Activated CD8-positive, alpha-beta memory T cell treated with anti-CD3 and anti-CD28 coated beads for 36 hours (primary cell): ENCODE results near the gene MEOX1. TPM values are rescaled to one million over a fixed set of nuclear protein-coding genes. Genes with fewer than 3 reads are reported as not detected.

ENCODE experiments used
- CTCF ChIA-PET: fragments of 350-600 bp; sonication (Branson Sonifier 250); formaldehyde crosslinking; loops from one replicate; lab custom pipeline; 2021; ENCODE audit warnings: antibody characterized with exemption; lab: Charles Lee
- POLR2A ChIA-PET: fragments of 350-600 bp; sonication (Branson Sonifier 250); formaldehyde crosslinking; loops from one replicate; lab custom pipeline; 2021; ENCODE audit warnings: antibody characterized with exemption; lab: Charles Lee
- total RNA-seq, 2 experiments: library from RNA; stranded (reverse); gene quantifications; one replicate each; pipeline ENCODE4 v1.2.3, GENCODE V29; 2021

MEOX1 gene
- total RNA-seq, 2 experiments from 2014 or later, result 0.42 to 0.55 TPM

GRCh38 chr17:43637563-43638323 is 24.0 kb downstream of the MEOX1 start:
- ChIA-PET CTCF (interaction anchor here (1.0 kb wide), 1 partner anchor 61 kb away, joined by 3 read pairs; no protein-coding TSS in a partner anchor), POLR2A (no interaction called here)

- CTCF ChIA-PET, result no interaction called here
- POLR2A ChIA-PET, result no interaction called here
These were observed 25.3 kb downstream of the MEOX1 start for GRCh38 chr17:43636426-43636825.

- ChIA-PET POLR2A (no interaction called here), CTCF (no interaction called here)
These were observed 27.1 kb downstream of the MEOX1 start for GRCh38 chr17:43634591-43635125.

GRCh38 chr17:43632221-43632620 is 29.5 kb downstream of the MEOX1 start:
- CTCF ChIA-PET, result interaction anchor here (1.4 kb wide), 1 partner anchor 127 kb away, joined by 3 read pairs; the partner anchor contains the start of gene SOST
- POLR2A ChIA-PET, result no interaction called here

- ChIA-PET CTCF (interaction anchor here (1.4 kb wide), 1 partner anchor 127 kb away, joined by 3 read pairs; the partner anchor contains the start of gene SOST), POLR2A (no interaction called here)
These were observed 30.3 kb downstream of the MEOX1 start for GRCh38 chr17:43631429-43631828.

GRCh38 chr17:43628089-43628650 is 33.6 kb downstream of the MEOX1 start:
- ChIA-PET POLR2A (no interaction called here), CTCF (no interaction called here)

DNA sequence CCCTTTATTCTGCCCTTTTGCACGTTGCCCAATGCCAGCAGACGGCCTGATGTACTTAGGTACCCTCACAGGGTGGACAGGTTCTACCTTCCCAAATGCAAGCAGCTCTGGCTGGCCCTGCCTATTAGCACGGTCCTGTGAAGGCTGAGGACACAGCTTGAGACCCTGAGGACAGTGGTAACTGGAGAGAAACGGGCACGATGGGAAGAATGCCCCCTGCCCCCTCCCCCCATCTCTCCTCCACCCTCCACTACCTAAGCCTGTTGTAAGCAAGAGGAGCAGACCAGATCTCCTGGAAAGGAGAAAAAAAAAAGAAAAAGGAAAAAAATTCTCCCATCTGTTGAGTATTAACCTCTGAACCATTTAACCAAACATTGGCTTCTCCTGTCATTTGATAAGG is 34.1 kb downstream of the MEOX1 start:
- ChIA-PET CTCF (no interaction called here), POLR2A (no interaction called here)

DNA sequence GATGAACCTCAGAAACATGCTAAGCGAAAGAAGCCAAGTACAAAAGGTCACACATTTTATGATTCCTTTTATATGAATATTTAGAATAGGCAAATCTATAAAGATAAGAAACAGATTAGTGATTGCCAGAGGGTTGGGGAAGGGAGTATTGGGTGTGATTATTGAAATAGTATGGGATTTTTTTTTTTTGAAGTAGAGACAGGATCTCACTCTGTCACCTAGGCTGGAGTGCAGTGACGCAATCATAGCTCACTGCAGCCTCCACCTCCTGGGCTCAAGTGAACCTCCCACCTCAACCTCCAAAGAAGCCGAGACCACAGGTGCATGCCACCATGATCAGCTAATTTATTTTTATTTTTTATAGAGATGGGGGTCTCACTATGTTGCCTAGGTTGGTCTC is 35.7 kb downstream of the MEOX1 start:
- ChIA-PET POLR2A (no interaction called here), CTCF (interaction anchor here (0.6 to 1.0 kb wide), 3 partner anchors 19 to 1313 kb away, joined by 3 read pairs; no protein-coding TSS in a partner anchor)

DNA sequence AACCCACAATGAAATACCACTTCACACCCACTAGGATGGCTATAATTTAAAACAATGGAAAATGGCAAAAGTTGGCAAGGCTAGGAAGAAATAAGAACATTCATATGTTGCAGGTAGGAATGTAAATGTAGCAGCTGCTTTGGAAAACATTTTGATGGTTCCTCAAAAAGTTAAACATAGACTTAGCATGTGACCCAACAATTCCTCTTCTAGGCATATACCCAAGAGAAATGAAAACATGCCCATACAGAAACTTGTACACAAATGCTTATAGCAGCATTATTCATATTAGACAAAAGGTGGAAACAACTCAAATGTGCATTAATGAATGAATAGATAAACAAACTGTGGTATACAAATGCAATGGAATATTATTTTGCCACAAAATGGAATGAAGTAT is 36.1 kb downstream of the MEOX1 start:
- ChIA-PET CTCF (no interaction called here), POLR2A (no interaction called here)

GRCh38 chr17:43620581-43620980 is 41.1 kb downstream of the MEOX1 start:
- CTCF ChIA-PET, result no interaction called here
- POLR2A ChIA-PET, result no interaction called here

- ChIA-PET CTCF (no interaction called here), POLR2A (no interaction called here)
These were observed 41.6 kb downstream of the MEOX1 start for GRCh38 chr17:43620147-43620546.

DNA sequence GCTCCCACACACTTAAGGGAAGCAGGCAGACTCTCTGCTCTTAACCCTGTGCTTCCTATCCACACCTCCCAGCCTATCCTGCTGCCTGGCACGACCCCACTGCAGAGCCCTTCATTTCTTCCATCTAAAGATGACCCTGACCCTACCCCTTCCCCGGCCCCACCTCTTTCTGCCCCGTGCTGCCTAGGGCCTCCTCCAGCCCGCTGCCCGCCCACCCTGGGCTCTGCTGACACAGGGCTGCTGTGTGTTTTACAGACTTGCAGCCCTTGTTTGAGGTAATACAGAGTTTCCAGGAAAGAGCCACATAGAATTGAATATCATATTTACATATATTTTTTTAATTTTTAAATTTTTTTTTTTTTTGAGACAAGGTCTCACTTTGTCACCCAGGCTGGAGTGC is 42.0 kb downstream of the MEOX1 start:
- CTCF ChIA-PET, result no interaction called here
- POLR2A ChIA-PET, result no interaction called here

DNA sequence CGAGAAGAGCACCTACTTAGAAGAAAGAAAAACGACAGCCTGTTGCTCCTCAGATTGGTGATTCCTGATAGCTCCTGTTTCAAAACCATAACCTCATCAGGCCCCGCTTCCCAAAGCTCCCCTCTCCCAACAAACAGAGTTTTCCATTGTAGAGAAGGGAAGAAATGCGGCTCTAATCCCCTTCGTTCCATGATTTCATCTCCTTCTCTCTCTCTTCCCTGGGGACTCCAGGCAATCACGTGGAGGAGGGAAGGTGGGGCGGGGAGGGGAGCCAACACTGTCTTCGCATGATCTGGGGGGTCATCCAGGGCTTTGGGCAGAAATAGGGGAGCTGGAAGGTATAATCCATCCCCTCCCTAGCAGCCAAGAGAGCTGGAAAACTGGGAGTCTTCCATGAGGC is 43.4 kb downstream of the MEOX1 start:
- ChIA-PET POLR2A (no interaction called here), CTCF (no interaction called here)

GRCh38 chr17:43616852-43617251 is 44.9 kb downstream of the MEOX1 start:
- ChIA-PET CTCF (no interaction called here), POLR2A (no interaction called here)

- POLR2A ChIA-PET, result no interaction called here
- CTCF ChIA-PET, result no interaction called here
These were observed 45.3 kb downstream of the MEOX1 start for GRCh38 chr17:43616421-43616820.

GRCh38 chr17:43616029-43616351 is 45.7 kb downstream of the MEOX1 start:
- CTCF ChIA-PET, result no interaction called here
- POLR2A ChIA-PET, result no interaction called here

DNA sequence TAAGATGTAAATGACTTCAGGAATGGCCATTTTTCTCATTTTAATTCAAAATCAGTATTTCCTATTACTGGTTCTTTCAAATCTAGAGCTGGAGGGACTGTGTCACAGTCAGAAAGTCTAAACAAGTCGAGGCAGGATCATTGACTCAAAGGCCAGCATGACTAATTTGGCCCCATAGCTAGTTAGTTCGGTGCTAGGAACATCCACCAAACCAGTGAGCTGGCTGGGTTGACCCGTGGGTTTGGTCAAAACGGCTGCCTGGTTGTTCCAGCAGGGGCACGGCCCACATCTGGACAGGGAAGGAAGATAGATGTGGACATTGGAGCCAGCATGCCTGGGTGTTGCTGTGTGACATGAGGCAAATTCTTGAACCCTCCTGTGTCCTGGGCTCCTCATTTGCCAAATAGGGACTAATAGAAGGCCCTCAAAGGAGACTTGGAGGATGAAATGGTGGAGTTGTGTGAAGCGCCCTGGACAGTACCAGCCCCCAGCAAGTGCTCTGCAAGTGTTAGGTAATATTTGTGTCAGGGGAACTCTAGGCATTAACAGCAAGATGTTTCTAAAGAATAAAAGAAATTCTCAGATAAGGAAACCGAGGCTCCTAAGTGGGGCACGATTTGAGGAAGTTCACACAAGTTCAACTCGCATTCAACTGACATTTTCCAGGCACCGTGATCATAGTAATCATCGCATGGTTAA is 46.2 kb downstream of the MEOX1 start:
- ChIA-PET POLR2A (no interaction called here), CTCF (no interaction called here)

DNA sequence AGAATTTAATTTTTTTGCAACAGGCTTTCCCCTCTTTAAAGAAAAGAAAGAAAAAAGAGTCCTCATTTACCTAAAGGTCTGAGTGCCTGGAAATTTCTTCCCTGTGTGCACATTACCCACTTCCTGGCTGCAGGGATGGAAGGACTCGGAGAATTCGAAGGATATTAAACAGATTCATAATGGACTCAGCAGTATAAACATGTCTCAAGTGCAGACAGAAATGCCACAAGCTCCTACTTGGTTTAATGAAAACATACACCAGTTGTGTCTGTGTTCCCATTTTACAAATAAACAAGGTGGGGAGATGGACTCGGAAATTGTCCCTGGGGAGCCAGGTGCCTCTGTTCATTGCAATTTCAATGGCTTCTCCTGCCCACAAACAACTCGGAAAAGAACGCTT is 47.2 kb downstream of the MEOX1 start:
- ChIA-PET POLR2A (no interaction called here), CTCF (interaction anchor here (1.2 kb wide), 1 partner anchor 59 kb away, joined by 3 read pairs; no protein-coding TSS in a partner anchor)

- POLR2A ChIA-PET, result no interaction called here
- CTCF ChIA-PET, result interaction anchor here (1.2 kb wide), 1 partner anchor 60 kb away, joined by 3 read pairs; no protein-coding TSS in a partner anchor
These were observed 47.8 kb downstream of the MEOX1 start for GRCh38 chr17:43613917-43614316.

DNA sequence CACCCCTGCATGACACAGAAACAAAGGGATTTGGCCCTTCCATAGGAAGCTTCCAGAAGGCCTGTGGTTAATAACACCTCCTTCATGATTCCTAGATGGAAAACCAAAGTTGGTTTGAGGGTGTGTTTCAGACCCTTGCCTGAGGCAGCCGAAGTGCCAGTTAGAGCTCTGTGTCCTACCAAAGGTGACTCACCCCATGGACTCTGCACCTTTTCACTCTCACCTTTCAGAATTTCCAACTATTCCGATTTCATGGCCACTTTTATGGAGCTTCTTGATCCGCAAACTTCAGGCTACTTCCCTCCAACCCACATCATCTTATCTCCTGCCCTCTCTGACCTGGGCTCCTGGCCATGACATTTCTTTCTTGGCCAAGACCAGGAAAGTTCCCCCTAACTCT is 49.2 kb downstream of the MEOX1 start:
- ChIA-PET POLR2A (no interaction called here), CTCF (no interaction called here)
